GM21526 (cell line): Measurements from ENCODE around the gene CDH4.

Experiments used
- ATAC-seq: cut with Tn5 transposase; IDR thresholded peaks from one replicate; pipeline ENCODE4 v1.9.1; 2021; ENCODE audit warnings: moderate library complexity; ENCODE audit not compliant: unreplicated experiment, low FRiP score

Gene CDH4

DNA sequence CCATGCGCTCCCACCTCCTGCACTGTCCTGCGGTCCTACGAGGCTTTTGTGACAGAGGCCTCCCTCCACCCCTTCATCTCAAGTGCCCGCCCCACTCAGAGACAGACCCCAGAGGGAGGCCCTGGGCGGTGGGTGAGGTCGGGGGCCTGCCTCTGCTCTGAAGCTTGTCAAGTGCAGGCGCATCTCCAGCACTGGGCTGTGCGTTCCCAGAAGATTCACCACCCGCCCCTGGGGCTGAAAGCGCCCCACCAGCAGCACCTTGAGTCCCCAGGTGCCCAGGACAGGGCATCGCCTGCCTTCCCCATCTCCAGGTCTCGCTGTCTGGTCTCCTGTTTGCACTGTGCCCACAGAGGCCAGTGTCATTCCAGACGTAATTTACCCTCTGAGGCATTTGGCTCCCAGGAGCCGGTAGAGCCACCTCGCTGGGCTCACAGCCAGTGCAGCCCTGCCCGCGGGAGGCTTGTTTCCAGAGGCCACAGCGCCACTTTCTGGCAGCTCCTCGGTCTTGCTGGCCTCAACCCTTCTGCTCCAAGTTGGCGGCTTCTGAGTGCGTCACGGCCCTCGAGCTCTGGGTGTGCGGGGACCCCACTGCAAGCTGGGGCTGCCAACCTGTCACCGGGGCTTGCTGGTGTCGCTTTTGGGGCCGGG is 622.5 kb downstream of the CDH4 start:
- no peak for ATAC-seq

DNA sequence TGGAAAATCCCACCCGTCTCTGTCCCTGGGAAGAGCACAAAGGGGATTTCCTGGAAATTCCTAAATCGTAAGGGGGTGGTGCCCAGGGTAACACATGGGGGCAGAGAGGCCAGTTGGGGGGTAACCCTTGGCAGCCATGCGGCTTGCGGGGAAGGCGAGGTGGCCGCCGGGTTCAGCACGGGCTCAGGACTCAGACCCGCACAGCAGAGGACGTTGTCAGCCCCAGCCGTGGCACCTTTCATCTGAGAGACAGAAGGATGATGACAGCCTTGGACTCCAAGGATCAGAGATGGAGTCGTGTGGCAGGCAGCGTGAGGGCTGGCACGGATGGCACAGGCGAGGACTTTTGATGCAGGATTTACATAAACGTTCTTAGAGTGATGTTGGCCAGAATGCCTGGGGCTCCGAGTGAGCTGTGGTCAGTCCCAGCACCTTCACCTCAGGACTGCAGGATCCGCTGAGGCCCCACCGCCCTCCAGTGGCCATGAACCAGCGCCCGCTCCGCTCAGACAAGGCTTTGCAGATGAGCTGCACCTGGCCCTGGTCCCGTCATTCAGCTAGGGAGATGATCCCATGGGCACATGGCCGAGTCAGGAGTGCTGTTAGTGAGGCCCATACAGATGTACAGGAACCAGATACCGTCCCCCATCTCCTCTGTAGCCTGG is 623.3 kb downstream of the CDH4 start:
- no peak for ATAC-seq

DNA sequence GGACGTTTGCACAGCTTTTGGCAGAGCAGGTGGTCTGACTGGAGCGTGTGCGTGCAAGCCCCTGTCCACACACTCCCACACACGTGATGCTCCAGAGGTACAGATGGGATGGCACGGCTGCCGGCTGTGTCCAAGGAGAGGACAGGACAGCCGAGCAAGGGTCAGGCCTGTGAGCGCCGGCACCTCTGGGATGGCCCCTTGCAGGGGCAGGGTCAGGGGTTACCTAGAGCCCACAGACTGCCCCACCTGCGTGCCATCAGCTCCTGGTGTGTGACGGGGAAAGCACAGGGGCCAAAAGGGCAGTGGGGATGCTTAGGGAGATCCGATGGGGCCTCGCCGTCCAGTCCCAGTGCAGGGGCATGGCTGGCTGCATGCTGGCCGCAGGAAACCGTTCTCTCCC is 623.9 kb downstream of the CDH4 start:
- ATAC-seq: no peak

- ATAC-seq: no peak
Observed at GRCh38 chr20:61876952-61877728, 625.1 kb downstream of the CDH4 start.

- no peak for ATAC-seq
Observed at GRCh38 chr20:61877776-61878477, 625.9 kb downstream of the CDH4 start.

DNA sequence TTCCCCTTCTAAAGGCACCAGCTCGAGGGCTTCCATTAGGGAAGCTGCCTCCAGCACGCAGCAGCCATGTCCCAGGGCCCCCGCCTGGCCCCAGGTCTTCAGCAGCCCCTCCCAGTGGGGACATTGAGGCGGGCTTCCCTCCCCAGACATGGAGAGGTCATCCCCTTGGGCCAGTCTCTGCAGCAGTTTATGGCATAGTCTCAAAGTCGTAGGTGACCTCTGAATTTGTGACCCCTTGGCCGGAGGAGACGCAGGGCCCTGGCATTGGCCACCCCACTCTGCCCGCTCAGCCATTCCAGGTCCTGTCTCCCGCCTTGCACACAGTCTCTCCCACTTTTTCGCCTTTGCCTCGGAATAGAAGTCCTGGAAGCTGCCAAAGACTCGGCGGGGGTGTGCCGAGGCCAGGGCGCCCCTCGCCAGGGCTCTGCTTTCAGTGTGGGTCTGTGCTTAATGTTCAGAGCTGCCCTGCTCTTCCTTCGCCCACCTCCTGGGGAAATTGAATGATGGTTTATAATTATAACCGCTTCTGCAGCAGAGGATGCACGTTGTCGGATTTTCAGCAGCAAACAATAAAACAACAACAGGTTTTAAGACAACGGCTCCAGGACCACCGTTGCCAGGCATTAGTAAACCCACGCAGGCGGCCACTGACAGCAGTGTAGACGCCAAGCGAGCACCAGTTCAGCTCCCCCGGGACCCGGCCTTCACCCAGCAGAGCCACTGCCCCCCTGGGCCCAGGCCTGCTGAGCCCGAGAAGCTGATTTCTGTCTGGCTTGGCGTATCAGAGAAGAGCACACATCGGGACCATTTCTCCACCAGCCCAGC is 626.6 kb downstream of the CDH4 start:
- no peak for ATAC-seq

DNA sequence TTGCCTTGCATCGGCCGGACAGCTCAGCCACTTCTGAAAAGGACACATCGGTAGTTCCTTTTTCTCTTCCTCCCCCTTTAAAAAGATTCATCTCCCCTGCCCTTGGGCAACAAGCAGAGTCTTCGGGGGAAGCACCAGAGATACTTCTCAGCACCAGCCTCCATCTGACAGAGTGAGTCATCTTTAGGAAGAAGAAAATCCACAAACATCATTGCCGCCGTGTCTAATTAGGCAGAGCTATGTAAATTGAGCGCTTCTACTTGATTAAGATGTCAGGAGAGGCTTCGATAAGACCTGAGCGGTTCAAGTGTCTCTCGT is 627.2 kb downstream of the CDH4 start:
- no peak for ATAC-seq

DNA sequence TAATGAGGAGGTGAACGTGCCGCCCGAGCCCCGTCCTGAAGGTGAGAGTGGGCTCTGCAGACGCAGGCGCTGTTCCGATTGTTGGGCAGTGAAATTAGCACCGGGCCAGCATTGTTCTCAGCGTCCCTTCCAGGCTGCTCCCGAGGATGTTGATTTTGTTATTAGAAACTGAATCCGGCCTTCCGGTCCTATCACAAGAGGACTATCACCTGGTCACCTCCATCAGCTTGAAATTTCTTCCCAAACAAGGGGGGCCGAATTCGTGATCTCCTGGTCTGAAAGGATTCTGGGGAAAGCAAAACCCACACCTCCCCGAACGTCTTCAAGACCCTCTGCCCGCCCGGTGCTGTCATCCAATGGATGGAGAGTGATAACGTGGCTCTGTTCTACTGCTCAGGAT is 627.6 kb downstream of the CDH4 start:
- ATAC-seq: no peak

DNA sequence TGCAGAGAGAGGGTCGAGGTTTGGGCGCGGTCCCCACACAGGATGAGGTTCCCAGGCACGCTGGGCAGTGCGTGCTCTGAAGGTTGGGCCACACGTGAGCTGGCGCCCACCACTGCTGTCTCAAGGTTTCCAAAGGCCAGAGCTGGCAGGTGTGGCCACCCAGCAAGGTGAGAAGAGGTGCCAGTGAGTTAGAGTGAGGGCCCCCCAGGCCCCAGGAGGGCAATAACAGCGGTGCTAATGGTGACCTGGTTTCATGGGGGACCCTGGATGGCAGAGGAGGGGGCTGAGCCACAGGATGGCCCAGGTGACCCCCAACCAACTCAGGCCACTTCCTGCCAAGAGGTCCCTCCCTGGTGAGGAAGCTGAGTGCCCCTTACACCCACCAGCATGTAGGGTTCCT is 628.6 kb downstream of the CDH4 start:
- ATAC-seq: no peak

- ATAC-seq: no peak
Observed at GRCh38 chr20:61881416-61881815, 629.4 kb downstream of the CDH4 start.

DNA sequence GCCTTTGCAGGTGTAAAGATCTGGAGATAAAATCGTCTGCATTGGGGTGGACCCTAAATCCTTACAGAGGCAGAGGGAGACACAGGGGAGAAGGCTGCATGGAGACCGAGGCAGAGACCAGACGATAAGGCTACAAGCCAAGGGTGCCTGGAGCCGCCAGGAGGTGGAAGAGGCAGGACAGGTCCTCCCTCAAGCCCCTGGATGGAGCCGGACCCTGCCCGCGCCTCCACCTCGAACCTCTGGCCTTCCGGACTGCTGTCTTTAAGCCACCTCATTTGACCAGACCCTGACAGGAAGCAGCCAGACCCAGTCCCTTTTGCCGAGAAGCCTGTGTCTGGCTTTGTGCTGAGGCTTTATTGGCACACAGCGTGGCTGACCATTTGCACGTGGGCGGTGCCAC is 629.8 kb downstream of the CDH4 start:
- no peak for ATAC-seq

DNA sequence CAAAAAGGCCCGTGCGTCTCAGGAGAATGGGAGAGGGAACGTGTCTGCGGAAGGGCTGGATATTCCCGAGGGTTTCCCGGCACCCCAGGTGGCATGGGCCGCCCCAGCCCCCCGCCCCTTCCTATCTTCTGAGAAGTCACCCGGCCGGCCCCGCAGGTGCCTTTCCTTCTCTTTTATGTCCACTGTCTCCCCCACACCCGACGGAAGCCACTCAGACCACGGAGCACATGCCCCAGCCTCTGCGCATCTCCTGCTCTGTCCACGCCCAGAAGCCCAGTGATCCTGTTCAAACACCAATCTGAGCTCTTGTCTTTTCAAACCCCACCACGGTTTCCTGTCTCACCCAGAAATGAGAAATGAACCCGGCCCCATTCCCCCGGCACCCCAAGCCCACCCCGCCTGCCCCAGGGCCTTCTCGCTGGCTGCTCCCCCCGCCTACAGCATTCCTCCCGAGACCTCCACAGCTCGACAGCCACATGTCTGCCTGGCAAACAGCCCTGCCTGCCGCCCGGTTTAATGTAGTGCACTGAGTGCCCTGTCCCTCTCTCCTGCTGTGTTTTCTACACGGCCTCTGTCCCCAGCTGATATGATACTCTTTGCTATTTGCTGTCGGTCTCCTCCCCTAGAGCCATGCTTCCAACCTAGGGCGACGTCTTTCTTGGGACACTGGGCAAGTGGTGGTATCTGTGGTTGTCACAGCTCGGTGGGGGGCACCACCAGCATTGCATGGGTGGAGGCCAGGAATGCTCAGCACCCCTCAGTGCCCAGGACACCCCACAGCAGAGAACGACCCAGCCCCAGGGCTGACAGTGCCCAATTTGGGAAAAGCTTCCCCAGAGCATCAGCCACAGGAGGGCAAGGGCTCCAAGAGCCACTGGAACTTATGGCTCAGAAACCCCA is 630.9 kb downstream of the CDH4 start:
- no peak for ATAC-seq

DNA sequence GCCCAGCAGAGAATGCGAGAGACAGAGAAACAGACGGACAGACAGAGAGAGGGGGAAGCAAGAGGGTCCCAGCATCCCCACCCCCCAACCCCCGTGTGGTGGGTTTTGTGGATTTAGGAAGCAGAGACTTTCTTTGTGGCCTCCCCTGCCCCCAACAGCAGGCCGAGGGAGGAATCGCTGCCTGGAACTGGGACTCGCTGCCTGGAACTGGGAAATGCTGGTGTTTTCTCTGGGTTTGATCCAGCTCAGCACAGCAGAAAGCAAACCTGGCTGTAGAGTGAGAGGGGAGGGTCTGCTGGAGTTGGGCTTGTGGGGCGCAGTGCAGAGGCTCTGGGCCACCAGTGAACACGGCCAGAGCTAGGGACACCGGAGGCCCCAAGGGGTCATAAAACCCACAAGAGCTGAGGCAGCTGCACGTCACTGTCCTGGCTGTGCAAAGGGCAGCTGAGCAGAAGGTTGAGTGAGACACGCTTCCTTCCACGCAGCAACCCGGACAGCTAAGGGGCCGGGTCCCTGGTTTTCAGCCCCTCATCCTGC is 631.9 kb downstream of the CDH4 start:
- no peak for ATAC-seq

- ATAC-seq: no peak
Observed at GRCh38 chr20:61884571-61885389, 632.7 kb downstream of the CDH4 start.

DNA sequence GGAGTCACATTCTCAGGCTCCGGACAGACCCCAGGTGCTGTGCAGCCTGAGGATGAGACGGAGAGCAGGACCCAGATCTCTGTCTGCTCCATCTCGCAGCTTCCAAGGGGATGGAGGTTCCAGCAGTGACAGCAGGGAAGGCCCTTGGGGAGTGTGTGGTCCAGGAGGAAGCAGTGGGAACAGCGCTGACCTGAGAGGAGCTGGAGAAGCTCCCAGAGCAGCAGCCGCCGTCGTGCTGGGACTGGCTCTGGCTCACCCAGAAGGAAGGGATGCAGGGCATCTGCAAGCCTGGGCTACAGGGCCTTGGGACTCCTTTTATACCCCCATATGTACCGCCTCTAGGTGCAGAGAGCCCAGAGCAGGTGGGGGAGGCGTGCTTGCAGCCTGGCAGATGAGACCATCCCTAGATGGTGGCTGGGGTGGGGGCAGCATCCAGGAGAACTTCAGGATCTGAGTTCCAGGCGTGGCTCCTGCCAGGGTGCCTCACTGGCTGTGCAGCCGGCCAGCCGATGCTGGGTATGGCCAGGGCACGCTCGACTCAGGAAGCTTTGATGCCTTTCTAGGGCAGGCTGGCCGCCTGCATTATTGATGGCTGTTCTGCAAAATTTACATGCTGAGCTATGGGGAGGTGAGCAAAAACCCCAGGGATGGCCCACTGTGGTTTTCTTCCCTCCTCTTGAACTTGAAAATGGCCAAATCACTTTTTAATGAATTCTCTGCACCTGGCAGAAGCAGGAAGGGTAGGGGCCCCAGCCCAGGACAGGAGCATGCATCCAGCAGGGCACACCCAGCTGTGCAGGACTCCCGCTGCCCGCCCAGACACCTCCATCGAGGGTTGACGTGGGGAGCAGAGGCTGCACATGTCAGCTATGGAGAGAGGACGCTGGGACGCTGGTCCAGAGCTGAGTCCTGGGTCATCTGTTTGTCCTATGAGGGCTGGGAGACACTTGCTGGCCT is 634.0 kb downstream of the CDH4 start:
- ATAC-seq: no peak

DNA sequence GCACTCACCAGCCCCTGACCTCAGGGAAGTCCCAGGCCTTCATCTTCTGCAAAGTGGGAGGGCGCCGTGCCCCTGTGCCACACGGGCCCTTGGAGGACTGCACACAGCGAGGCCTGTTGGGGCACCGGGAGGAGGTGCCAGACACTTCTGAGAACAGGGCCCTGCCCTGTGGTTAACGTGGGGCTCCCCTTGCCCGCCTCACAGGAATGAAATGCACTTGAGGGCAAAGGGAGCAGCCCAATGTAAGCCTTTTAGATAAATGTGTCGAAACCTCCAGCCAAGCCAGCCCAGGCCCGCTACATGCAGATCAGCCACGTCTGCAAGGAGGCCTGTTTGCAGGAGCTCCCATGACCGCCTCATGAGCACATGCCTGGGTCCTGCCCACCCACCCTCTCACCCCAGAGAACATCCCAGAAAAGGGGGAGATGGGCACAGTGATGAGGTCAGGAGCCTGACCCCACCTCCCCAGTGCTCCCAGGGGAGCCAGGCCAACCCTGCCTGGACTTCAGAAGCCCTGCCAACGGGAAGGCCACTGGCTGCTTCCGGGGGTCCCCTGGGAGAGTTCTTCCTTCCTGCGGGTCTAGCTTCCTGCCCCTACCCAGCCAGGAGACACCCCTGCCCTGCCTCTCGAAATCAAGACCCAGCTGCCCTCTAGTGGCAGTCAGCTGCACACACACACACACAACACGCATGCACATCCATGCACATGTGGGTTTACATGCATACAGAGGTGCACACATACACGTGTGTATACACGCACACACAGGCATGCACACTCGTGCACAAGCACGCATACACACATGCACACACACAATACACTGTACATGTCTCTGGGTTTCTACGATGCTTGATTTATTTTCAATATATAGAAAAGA is 634.9 kb downstream of the CDH4 start:
- no peak for ATAC-seq
